SK-N-MC (cell line): ENCODE measurements around the gene AGBL1.

Source experiments
- DNase-seq: peaks from one replicate; pipeline ENCODE4 v3.0.0-alpha.2; 2011; ENCODE audit warnings: low read depth, low spot score
- H3K27ac ChIP-seq: fragments of 200-600 bp; sonication (generic); 2 replicates; pipeline ENCODE4 v1.5.1; 2016; ENCODE audit warnings: mixed run types
- H3K36me3 ChIP-seq: fragments of 200-600 bp; sonication (generic); 2 replicates; pipeline ENCODE4 v1.6.1; 2017; ENCODE audit warnings: antibody characterized with exemption, low read length, mixed read lengths; ENCODE audit not compliant: insufficient read depth
- H3K4me3 ChIP-seq: fragments of 200-600 bp; sonication (generic); 2 replicates; pipeline ENCODE4 v1.5.1; 2016
- H3K9ac ChIP-seq: fragments of 200-600 bp; sonication (generic); 2 replicates; pipeline ENCODE4 v1.8.0; 2017; ENCODE audit warnings: mixed run types, mixed read lengths; ENCODE audit not compliant: insufficient read length
- H3K9me3 ChIP-seq: fragments of 200-600 bp; sonication (generic); 2 replicates; pipeline ENCODE4 v1.6.1; 2017; ENCODE audit warnings: low read depth, mild to moderate bottlenecking, antibody characterized with exemption, low read length, moderate library complexity, mixed read lengths
- EZH2 ChIP-seq: fragments of 200-600 bp; sonication (generic); IDR thresholded peaks from one replicate; pipeline ENCODE4 v1.6.1; 2017; ENCODE audit warnings: antibody characterized with exemption
- FOXP2 ChIP-seq: optimal IDR thresholded peaks from 2 replicates; pipeline ENCODE3; 2011; ENCODE audit warnings: mild to moderate bottlenecking, moderate library complexity; ENCODE audit not compliant: insufficient read depth; ENCODE audit errors: extremely low read length, control extremely low read depth
- POLR2AphosphoS5 ChIP-seq: IDR thresholded peaks from 2 replicates; pipeline ENCODE4 v1.6.1; 2012; ENCODE audit warnings: mild to moderate bottlenecking, low read depth, low read length, borderline replicate concordance

The AGBL1 gene

DNA sequence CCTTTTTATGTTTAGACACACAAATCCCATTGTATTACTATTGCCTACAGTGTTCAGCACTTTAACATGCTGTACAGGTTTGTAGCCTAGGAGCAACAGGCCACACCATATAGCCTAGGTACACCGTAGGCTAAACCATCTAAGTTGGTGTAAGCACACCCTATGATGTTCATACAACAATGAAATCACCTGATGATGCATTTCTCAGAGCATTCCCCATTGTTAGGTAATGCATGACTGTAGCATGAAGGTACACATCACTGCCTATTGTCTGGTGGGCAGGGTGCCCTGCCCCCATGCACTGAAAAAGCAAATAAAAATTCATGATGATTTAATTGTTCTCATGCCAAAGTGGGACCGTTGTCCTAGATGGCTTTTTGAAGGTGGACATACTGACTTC is 183.6 kb downstream of the AGBL1 start:
- DNase-seq, result no peak
- Histone ChIP-seq H3K9me3 (no peaks in the 10 kb centered on the region), H3K4me3 (no peak overlapping the region), H3K36me3 (no peaks in the 10 kb centered on the region), H3K27ac (no peak overlapping the region), H3K9ac (no peak overlapping the region)
- TF ChIP-seq EZH2, result no peak
- no peak for TF ChIP-seq FOXP2
- no peak for TF ChIP-seq POLR2AphosphoS5

DNA sequence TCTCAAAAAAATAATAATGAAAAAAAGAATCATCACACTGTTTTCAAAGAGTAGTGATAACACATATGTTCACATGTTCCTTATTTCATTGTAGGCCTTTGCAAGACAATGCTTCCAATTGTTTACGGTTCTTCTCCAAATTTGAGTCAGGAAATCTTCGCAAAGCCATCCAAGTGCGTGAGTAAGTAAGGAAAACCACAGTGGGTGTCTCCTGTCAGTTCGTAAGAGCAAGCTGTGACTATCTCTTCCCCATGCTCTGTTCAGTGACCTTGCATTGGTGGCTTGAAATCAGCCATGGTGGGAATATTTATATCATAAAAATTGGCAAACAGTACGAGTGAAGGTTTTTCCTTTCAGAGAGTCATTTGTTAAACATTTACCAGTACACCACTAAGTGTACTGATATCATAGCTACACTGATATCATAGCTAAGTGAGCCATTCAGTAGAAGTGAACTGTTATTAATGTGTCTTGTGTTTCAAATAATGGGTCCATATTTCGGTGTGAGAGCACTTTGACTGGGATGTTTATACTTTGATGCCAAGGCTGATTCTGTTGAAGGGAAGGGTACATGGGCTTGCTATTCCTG is 187.3 kb downstream of the AGBL1 start:
- Histone ChIP-seq H3K36me3 (no peaks in the 10 kb centered on the region), H3K9me3 (no peaks in the 10 kb centered on the region), H3K9ac (no peak overlapping the region), H3K27ac (no peak overlapping the region), H3K4me3 (no peak overlapping the region)
- TF ChIP-seq EZH2 (no peak), FOXP2 (no peak), POLR2AphosphoS5 (no peak)
- DNase-seq, result no peak

DNA sequence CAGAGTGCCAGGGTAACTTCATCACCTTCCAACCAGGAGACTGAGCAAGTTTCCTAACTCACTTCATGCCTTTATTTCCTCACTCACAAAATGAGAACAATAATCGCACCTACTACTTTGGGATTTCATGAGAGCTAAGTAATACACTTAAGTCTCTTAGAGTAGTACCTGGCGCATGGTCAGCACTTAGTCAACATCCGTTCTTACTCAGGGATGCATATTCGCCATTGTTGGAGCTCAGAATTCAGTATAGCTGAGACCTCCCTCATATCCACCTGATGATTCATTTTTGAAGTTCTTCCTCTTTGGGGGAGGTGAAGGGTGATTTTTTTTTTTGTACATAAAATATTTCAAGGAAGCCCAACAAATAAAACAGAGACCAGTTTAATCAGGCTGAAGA is 188.2 kb downstream of the AGBL1 start:
- no peak for DNase-seq
- Histone ChIP-seq H3K4me3 (no peak overlapping the region), H3K27ac (no peak overlapping the region), H3K36me3 (no peaks in the 10 kb centered on the region), H3K9me3 (no peaks in the 10 kb centered on the region), H3K9ac (no peak overlapping the region)
- TF ChIP-seq POLR2AphosphoS5, result no peak
- TF ChIP-seq EZH2, result no peak
- TF ChIP-seq FOXP2, result no peak

DNA sequence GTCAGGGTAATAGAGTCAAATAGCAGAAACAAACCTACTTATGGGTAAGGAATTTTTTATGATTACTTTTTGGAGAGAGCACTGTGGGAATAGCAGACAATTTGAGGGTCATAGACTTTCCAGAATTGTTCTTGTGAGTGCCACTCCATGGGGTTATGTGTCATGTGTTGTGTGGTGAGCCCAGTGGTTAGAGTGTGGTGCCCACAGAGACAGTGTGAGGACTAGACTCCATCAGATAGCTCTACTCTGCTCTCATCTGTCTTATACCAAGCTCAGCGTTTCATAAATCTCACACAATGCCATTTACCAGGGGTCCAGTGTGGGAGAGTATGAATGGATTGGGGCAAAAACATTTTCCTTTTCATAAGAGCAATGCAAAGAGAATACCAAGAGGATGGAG is 188.9 kb downstream of the AGBL1 start:
- H3K9me3 ChIP-seq, result no peaks in the 10 kb centered on the region
- H3K9ac ChIP-seq, result no peak overlapping the region
- DNase-seq, result no peak
- no peak overlapping the region for H3K27ac ChIP-seq
- no peak overlapping the region for H3K4me3 ChIP-seq
- H3K36me3 ChIP-seq, result no peaks in the 10 kb centered on the region
- no peak for TF ChIP-seq EZH2
- no peak for TF ChIP-seq FOXP2
- TF ChIP-seq POLR2AphosphoS5, result no peak

DNA sequence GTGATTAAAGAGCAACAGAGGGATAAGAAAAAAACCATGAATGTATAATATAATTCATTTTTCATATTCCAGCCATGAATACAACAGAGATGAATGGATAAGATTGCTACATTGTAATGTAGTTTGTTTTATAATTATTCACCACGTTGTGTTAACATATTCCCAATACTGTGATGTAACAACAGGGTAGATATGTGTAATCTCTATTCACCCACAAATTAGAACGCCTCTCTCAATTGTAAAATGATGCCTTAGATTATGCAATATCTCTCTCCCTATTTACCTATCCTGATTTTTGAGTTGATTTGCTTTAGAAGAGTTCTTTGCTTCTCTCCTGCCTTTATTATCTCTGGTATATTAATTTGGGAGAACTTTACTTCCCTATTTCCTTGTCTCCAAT is 193.6 kb downstream of the AGBL1 start:
- H3K4me3 ChIP-seq, result no peak overlapping the region
- H3K36me3 ChIP-seq, result no peaks in the 10 kb centered on the region
- H3K27ac ChIP-seq, result no peak overlapping the region
- no peak for TF ChIP-seq EZH2
- TF ChIP-seq POLR2AphosphoS5, result no peak
- no peak for TF ChIP-seq FOXP2
- DNase-seq, result no peak
- no peak overlapping the region for H3K9ac ChIP-seq
- no peaks in the 10 kb centered on the region for H3K9me3 ChIP-seq

DNA sequence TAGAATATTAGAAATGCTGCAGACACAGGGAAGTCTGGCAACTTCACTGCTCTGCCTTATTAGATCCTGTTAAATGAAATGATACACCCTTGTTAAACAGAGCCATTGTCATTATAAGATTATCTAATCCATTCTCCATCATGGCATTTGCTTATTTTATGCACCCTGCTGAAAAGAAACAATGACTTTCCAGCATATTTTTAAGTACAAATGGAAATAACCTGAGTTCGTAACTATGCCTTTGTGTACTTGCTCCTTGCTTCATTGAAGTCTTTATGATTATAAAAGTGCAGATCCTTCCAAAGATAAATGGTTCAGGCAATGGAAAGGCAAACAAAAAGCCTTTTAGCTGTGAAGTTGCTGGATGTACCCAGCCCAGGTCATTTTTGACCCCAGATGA is 195.7 kb downstream of the AGBL1 start:
- Histone ChIP-seq H3K9me3 (no peaks in the 10 kb centered on the region), H3K27ac (no peak overlapping the region), H3K9ac (no peak overlapping the region), H3K36me3 (no peaks in the 10 kb centered on the region), H3K4me3 (no peak overlapping the region)
- TF ChIP-seq POLR2AphosphoS5 (no peak), FOXP2 (no peak), EZH2 (no peak)
- DNase-seq, result no peak

DNA sequence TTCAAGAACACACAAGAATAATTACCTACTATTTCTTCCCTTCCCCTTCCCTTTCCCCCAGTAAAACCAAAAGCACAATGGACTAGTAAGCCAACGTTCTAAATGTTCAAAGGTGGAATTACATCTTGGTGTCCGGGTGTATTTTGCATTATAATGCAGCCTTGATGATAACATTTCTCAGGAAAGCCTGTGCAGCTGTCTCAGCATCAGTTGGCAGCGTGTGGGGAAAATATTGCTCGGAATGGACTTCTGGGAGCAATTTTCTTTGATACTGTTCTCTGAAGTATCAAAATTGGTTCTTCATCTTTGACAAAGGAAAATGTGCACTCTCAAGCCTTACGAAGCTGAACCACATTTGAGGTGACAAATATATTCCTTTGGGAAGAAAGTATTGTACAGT is 198.9 kb downstream of the AGBL1 start:
- H3K9ac ChIP-seq, result no peak overlapping the region
- H3K27ac ChIP-seq, result no peak overlapping the region
- H3K9me3 ChIP-seq, result no peaks in the 10 kb centered on the region
- TF ChIP-seq FOXP2, result no peak
- no peak for TF ChIP-seq EZH2
- no peak for TF ChIP-seq POLR2AphosphoS5
- no peak for DNase-seq
- no peaks in the 10 kb centered on the region for H3K36me3 ChIP-seq
- H3K4me3 ChIP-seq, result no peak overlapping the region

DNA sequence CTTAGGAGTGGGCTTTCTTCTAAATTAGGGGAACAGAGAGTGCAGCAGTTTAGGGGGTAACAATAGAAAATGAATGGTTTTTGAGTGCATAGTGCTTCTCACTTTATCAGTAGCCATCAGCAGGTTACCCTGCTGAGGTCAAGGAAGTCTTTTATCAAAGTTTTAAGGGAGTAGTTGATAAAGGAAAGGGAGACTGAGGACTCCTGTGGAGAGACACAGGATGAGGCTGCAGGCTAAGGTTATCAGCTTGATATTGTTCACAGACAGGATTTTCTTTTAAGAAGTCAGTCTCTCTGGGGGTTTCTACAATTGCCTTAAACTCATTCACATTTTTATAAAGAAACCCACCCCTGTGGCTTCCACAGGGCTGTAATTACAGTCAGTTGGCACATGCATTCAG is 205.0 kb downstream of the AGBL1 start:
- Histone ChIP-seq H3K27ac (no peak overlapping the region), H3K36me3 (no peaks in the 10 kb centered on the region), H3K9me3 (no peaks in the 10 kb centered on the region), H3K9ac (no peak overlapping the region), H3K4me3 (no peak overlapping the region)
- TF ChIP-seq EZH2 (no peak), FOXP2 (no peak), POLR2AphosphoS5 (no peak)
- DNase-seq, result no peak

DNA sequence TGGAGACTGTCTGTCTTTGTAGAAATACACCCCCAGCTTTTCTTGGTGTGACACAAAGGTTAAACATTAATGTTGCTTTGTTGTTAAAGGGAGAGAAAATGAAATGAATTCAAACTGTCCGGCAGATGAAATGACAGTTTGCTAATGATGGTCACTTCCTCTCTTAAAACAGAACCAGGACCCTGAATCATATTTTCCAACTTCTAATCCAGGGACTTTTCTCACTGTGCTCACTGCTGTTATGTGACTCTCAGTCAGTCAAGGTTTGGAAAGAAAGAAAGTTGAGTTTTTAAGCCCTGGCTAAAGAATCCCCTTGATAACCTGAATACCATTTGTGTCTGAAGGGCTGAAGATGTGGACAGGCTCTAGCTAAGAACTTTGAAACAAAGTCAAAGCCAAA is 215.8 kb downstream of the AGBL1 start:
- Histone ChIP-seq H3K27ac (no peak overlapping the region), H3K9ac (no peak overlapping the region), H3K9me3 (no peaks in the 10 kb centered on the region), H3K36me3 (no peaks in the 10 kb centered on the region), H3K4me3 (no peak overlapping the region)
- DNase-seq, result no peak
- no peak for TF ChIP-seq FOXP2
- TF ChIP-seq EZH2, result no peak
- no peak for TF ChIP-seq POLR2AphosphoS5
